Measurements from ENCODE around the gene PFKM.

Gene PFKM

GRCh38 chr12:48175613-48176416, 56.7 kb downstream of the PFKM start:
- H3K4me3 ChIP-seq (ENCODE audit: low read depth, low read length) = no peak overlapping the region
- TF ChIP-seq POLR2A (IDR thresholded peaks at IDR 0.05; ENCODE audit: extremely low read depth, insufficient read length) = no peak
- no peak for TF ChIP-seq MYC (IDR thresholded peaks at IDR 0.05; ENCODE audit: low read depth, low read length)
- TF ChIP-seq, protein P1, sequence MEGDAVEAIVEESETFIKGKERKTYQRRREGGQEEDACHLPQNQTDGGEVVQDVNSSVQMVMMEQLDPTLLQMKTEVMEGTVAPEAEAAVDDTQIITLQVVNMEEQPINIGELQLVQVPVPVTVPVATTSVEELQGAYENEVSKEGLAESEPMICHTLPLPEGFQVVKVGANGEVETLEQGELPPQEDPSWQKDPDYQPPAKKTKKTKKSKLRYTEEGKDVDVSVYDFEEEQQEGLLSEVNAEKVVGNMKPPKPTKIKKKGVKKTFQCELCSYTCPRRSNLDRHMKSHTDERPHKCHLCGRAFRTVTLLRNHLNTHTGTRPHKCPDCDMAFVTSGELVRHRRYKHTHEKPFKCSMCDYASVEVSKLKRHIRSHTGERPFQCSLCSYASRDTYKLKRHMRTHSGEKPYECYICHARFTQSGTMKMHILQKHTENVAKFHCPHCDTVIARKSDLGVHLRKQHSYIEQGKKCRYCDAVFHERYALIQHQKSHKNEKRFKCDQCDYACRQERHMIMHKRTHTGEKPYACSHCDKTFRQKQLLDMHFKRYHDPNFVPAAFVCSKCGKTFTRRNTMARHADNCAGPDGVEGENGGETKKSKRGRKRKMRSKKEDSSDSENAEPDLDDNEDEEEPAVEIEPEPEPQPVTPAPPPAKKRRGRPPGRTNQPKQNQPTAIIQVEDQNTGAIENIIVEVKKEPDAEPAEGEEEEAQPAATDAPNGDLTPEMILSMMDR (IDR thresholded peaks at IDR 0.05; ENCODE audit: low read depth, low read length) = no peak
- no peak for TF ChIP-seq MAX (IDR thresholded peaks at IDR 0.05; ENCODE audit: low read depth, low read length)
- DNase-seq (ENCODE audit: low read depth) = no peak

DNA sequence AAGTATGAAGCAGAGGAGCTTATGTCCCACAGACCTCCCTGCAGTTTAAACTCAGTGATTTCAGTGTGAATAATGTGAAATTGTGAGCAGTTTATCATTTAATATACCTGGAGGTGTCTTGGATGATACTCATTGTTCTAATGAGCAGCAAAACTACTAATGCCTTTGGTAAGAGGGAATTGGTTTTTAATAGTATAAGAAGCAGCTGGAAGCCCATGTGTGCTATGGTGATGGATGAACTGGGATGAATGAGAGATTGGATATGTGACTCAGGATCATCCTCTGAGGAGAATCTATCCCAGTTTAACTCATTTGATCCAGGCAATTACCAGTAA, 57.2 kb downstream of the PFKM start:
- H3K4me3 ChIP-seq (ENCODE audit: low read depth, low read length) = no peak overlapping the region
- TF ChIP-seq, protein P1 (IDR thresholded peaks at IDR 0.05; ENCODE audit: low read depth, low read length) = no peak
- no peak for TF ChIP-seq MYC (IDR thresholded peaks at IDR 0.05; ENCODE audit: low read depth, low read length)
- TF ChIP-seq MAX (IDR thresholded peaks at IDR 0.05; ENCODE audit: low read depth, low read length) = no peak
- TF ChIP-seq POLR2A (IDR thresholded peaks at IDR 0.05; ENCODE audit: extremely low read depth, insufficient read length) = no peak
- DNase-seq (ENCODE audit: low read depth) = no peak

- H3K4me3 ChIP-seq (ENCODE audit: low read depth, low read length) = no peak overlapping the region
- no peak for DNase-seq (ENCODE audit: low read depth)
- TF ChIP-seq MYC (IDR thresholded peaks at IDR 0.05; ENCODE audit: low read depth, low read length) (no peak), POLR2A (IDR thresholded peaks at IDR 0.05; ENCODE audit: extremely low read depth, insufficient read length) (no peak), MAX (IDR thresholded peaks at IDR 0.05; ENCODE audit: low read depth, low read length) (no peak)
- TF ChIP-seq, protein P1 (IDR thresholded peaks at IDR 0.05; ENCODE audit: low read depth, low read length) = no peak
Observed at GRCh38 chr12:48177982-48178381, 58.8 kb downstream of the PFKM start.

GRCh38 chr12:48179466-48179865, 60.3 kb downstream of the PFKM start:
- no peak for DNase-seq (ENCODE audit: low read depth)
- H3K4me3 ChIP-seq (ENCODE audit: low read depth, low read length) = no peak overlapping the region
- no peak for TF ChIP-seq POLR2A (IDR thresholded peaks at IDR 0.05; ENCODE audit: extremely low read depth, insufficient read length)
- no peak for TF ChIP-seq MAX (IDR thresholded peaks at IDR 0.05; ENCODE audit: low read depth, low read length)
- TF ChIP-seq MYC (IDR thresholded peaks at IDR 0.05; ENCODE audit: low read depth, low read length) = no peak
- TF ChIP-seq, protein P1 (IDR thresholded peaks at IDR 0.05; ENCODE audit: low read depth, low read length) = no peak

- H3K4me3 ChIP-seq (ENCODE audit: low read depth, low read length) = no peak overlapping the region
- no peak for DNase-seq (ENCODE audit: low read depth)
- TF ChIP-seq, protein P1 (IDR thresholded peaks at IDR 0.05; ENCODE audit: low read depth, low read length) = no peak
- TF ChIP-seq MAX (IDR thresholded peaks at IDR 0.05; ENCODE audit: low read depth, low read length) (no peak), MYC (IDR thresholded peaks at IDR 0.05; ENCODE audit: low read depth, low read length) (no peak), POLR2A (IDR thresholded peaks at IDR 0.05; ENCODE audit: extremely low read depth, insufficient read length) (no peak)
Observed at GRCh38 chr12:48180424-48180823, 61.3 kb downstream of the PFKM start.

All from NB4 (cell line).